Activated T-cell treated with anti-CD3 and anti-CD28 coated beads, Interleukin-2, amount 50 U/mL, for 1 hour (primary cell): ENCODE results near the gene PTPRN2.

ENCODE experiments used
- DNase-seq: peaks from one replicate; pipeline ENCODE4 v3.0.0-alpha.2; 2020

The PTPRN2 gene

GRCh38 chr7:158031867-158032308, 555.7 kb downstream of the PTPRN2 start:
- no peak for DNase-seq

GRCh38 chr7:158030566-158030965, 557.1 kb downstream of the PTPRN2 start:
- no peak for DNase-seq

- DNase-seq = no peak
Measured at GRCh38 chr7:158030071-158030470, 557.6 kb downstream of the PTPRN2 start.

GRCh38 chr7:158029509-158029908, 558.1 kb downstream of the PTPRN2 start:
- DNase-seq = no peak

- DNase-seq = no peak
Measured at GRCh38 chr7:158028971-158029370, 558.7 kb downstream of the PTPRN2 start.

- no peak for DNase-seq
Measured at GRCh38 chr7:158028290-158028941, 559.2 kb downstream of the PTPRN2 start.

- DNase-seq = no peak
Measured at GRCh38 chr7:158027646-158028045, 560.0 kb downstream of the PTPRN2 start.

GRCh38 chr7:158026636-158027265, 560.9 kb downstream of the PTPRN2 start:
- DNase-seq = no peak

- DNase-seq = no peak
Measured at GRCh38 chr7:158025686-158026600, 561.7 kb downstream of the PTPRN2 start.

- no peak for DNase-seq
Measured at GRCh38 chr7:158024881-158025280, 562.7 kb downstream of the PTPRN2 start.

- no peak for DNase-seq
Measured at GRCh38 chr7:158024351-158024715, 563.3 kb downstream of the PTPRN2 start.

GRCh38 chr7:158023681-158024350, 563.8 kb downstream of the PTPRN2 start:
- no peak for DNase-seq

GRCh38 chr7:158023157-158023556, 564.5 kb downstream of the PTPRN2 start:
- DNase-seq = no peak

GRCh38 chr7:158022601-158023000, 565.0 kb downstream of the PTPRN2 start:
- no peak for DNase-seq

GRCh38 chr7:158021836-158022235, 565.8 kb downstream of the PTPRN2 start:
- no peak for DNase-seq

- no peak for DNase-seq
Measured at GRCh38 chr7:158020706-158021095, 566.9 kb downstream of the PTPRN2 start.

GRCh38 chr7:158019726-158020705, 567.6 kb downstream of the PTPRN2 start:
- no peak for DNase-seq

- no peak for DNase-seq
Measured at GRCh38 chr7:158018971-158019645, 568.5 kb downstream of the PTPRN2 start.

GRCh38 chr7:158018098-158018762, 569.4 kb downstream of the PTPRN2 start:
- no peak for DNase-seq
